COLO829 (cell line): ENCODE results near the gene EPHA10.

Source experiments
- DNase-seq: peaks from one replicate; pipeline ENCODE4 v3.0.0; 2012; ENCODE audit warnings: low spot score

Gene EPHA10

GRCh38 chr1:37734629-37735591 lies 30.0 kb downstream of the EPHA10 start:
- no peak for DNase-seq

- no peak for DNase-seq
These were observed 32.7 kb downstream of the EPHA10 start for GRCh38 chr1:37732111-37732780.

GRCh38 chr1:37731312-37732019 lies 33.5 kb downstream of the EPHA10 start:
- no peak for DNase-seq

- DNase-seq, result no peak
These were observed 34.5 kb downstream of the EPHA10 start for GRCh38 chr1:37730376-37730775.

- no peak for DNase-seq
These were observed 36.5 kb downstream of the EPHA10 start for GRCh38 chr1:37728416-37728815.

GRCh38 chr1:37726751-37727585 lies 38.0 kb downstream of the EPHA10 start:
- DNase-seq, result no peak

GRCh38 chr1:37725851-37726613 lies 38.9 kb downstream of the EPHA10 start:
- no peak for DNase-seq

- no peak for DNase-seq
These were observed 40.3 kb downstream of the EPHA10 start for GRCh38 chr1:37724575-37724974.

- no peak for DNase-seq
These were observed 41.4 kb downstream of the EPHA10 start for GRCh38 chr1:37723390-37724078.

- DNase-seq, result no peak
These were observed 41.9 kb downstream of the EPHA10 start for GRCh38 chr1:37723072-37723389.

GRCh38 chr1:37722181-37723071 lies 42.5 kb downstream of the EPHA10 start:
- no peak for DNase-seq

- DNase-seq, result no peak
These were observed 43.4 kb downstream of the EPHA10 start for GRCh38 chr1:37721565-37721964.

- no peak for DNase-seq
These were observed 44.4 kb downstream of the EPHA10 start for GRCh38 chr1:37720231-37721130.

GRCh38 chr1:37719572-37720195 lies 45.2 kb downstream of the EPHA10 start:
- DNase-seq, result no peak

GRCh38 chr1:37718901-37719571 lies 45.9 kb downstream of the EPHA10 start:
- no peak for DNase-seq

GRCh38 chr1:37718181-37718900 lies 46.6 kb downstream of the EPHA10 start:
- no peak for DNase-seq

GRCh38 chr1:37717631-37718030 lies 47.3 kb downstream of the EPHA10 start:
- DNase-seq, result no peak
